GM23248 (cell line): ENCODE data around the gene GCG. TPM values are rescaled to one million over a fixed set of nuclear protein-coding genes. Genes with fewer than 3 reads are reported as not detected.

ENCODE experiments used
- DNase-seq: peaks from one replicate; pipeline ENCODE4 v3.0.0-alpha.2; 2015
- H2AFZ ChIP-seq: fragments of 200-600 bp; sonication (generic); 2 replicates; pipeline ENCODE4 v1.6.1; 2016; ENCODE audit warnings: antibody characterized with exemption
- H3F3A ChIP-seq: fragments of 200-600 bp; sonication (generic); 2 replicates; pipeline ENCODE4 v1.6.1; 2016; ENCODE audit warnings: mild to moderate bottlenecking, antibody characterized with exemption, mixed run types; ENCODE audit not compliant: insufficient read depth
- H3K27ac ChIP-seq: fragments of 200-600 bp; sonication (generic); 2 replicates; pipeline ENCODE4 v1.5.1; 2016; ENCODE audit warnings: mild to moderate bottlenecking
- H3K27me3 ChIP-seq: fragments of 200-600 bp; sonication (generic); replicated peaks from 2 replicates; pipeline ENCODE4 v1.6.1; 2016; ENCODE audit warnings: mild to moderate bottlenecking; ENCODE audit not compliant: insufficient read depth
- H3K36me3 ChIP-seq: fragments of 200-600 bp; sonication (generic); 2 replicates; pipeline ENCODE4 v1.6.1; 2016; ENCODE audit warnings: low read depth, mild to moderate bottlenecking
- H3K4me1 ChIP-seq: fragments of 200-600 bp; sonication (generic); 2 replicates; pipeline ENCODE4 v1.6.1; 2016; ENCODE audit warnings: mild to moderate bottlenecking; ENCODE audit not compliant: insufficient read depth
- H3K4me2 ChIP-seq: fragments of 200-600 bp; sonication (generic); one replicate; pipeline ENCODE4 v1.6.1; 2016; ENCODE audit warnings: mild to moderate bottlenecking; ENCODE audit not compliant: unreplicated experiment
- H3K4me3 ChIP-seq: fragments of 200-600 bp; sonication (generic); 2 replicates; pipeline ENCODE4 v1.5.1; 2016; ENCODE audit warnings: mild to moderate bottlenecking
- H3K79me2 ChIP-seq: fragments of 200-600 bp; sonication (generic); 2 replicates; pipeline ENCODE4 v1.6.1; 2016; ENCODE audit warnings: mild to moderate bottlenecking; ENCODE audit not compliant: insufficient read depth
- H3K9ac ChIP-seq: fragments of 200-600 bp; sonication (generic); 2 replicates; pipeline ENCODE4 v1.6.1; 2016; ENCODE audit warnings: mild to moderate bottlenecking
- H3K9me2 ChIP-seq: fragments of 200-600 bp; sonication (generic); 2 replicates; pipeline ENCODE4 v1.6.1; 2016; ENCODE audit warnings: mixed run types, mild to moderate bottlenecking, moderate library complexity; ENCODE audit not compliant: insufficient read depth
- H3K9me3 ChIP-seq: fragments of 200-600 bp; sonication (generic); one replicate; pipeline ENCODE4 v1.6.1; 2017; ENCODE audit warnings: low read depth
- H4K20me1 ChIP-seq: fragments of 200-600 bp; sonication (generic); 2 replicates; pipeline ENCODE4 v1.6.0; 2016; ENCODE audit not compliant: insufficient read depth
- EZH2 ChIP-seq: fragments of 200-600 bp; sonication (generic); IDR thresholded peaks from 2 replicates; pipeline ENCODE4 v1.6.1; 2018; ENCODE audit warnings: antibody characterized with exemption, mild to moderate bottlenecking; ENCODE audit not compliant: insufficient read depth, poor library complexity, severe bottlenecking
- EZH2phosphoT487 ChIP-seq: fragments of 200-600 bp; sonication (generic); IDR thresholded peaks from 2 replicates; pipeline ENCODE4 v1.6.1; 2018; ENCODE audit warnings: antibody characterized with exemption, moderate library complexity, mild to moderate bottlenecking, low read depth; ENCODE audit not compliant: insufficient read depth
- WGBS, 2 experiments: methylation state at CpG; one replicate each; pipeline ENCODE4 v1.1.6; 2015 to 2017; ENCODE audit warnings: low lambda C conversion rate in 2 of 2, low coverage in 1 of 2; ENCODE audit errors: missing lambda C conversion rate in 2 of 2; 5-methylcytosine and 5-hydroxymethylcytosine counted together
- in situ Hi-C: fragments of 300-500 bp; cut with MboI; formaldehyde crosslinking; loops from 2 replicates; pipeline ENCODE4 v1.15.0; 2020
- polyA plus RNA-seq: library from polyadenylated mRNA; unstranded; fragments of >200 nt; fragmentation: Nextera tagmentation; extraction: Ambion mirVana; gene quantifications from 2 replicates; pipeline ENCODE4 v1.2.1, GENCODE V29; 2016
- total RNA-seq: library from RNA; depleted of rRNA; stranded (reverse); fragments of >200 nt; shearing (Covaris generic); gene quantifications from 2 replicates; pipeline ENCODE4 v1.2.3, GENCODE V29; 2014

The GCG gene
- total and polyA plus RNA-seq, 2 experiments from 2014 or later = not detected

DNA sequence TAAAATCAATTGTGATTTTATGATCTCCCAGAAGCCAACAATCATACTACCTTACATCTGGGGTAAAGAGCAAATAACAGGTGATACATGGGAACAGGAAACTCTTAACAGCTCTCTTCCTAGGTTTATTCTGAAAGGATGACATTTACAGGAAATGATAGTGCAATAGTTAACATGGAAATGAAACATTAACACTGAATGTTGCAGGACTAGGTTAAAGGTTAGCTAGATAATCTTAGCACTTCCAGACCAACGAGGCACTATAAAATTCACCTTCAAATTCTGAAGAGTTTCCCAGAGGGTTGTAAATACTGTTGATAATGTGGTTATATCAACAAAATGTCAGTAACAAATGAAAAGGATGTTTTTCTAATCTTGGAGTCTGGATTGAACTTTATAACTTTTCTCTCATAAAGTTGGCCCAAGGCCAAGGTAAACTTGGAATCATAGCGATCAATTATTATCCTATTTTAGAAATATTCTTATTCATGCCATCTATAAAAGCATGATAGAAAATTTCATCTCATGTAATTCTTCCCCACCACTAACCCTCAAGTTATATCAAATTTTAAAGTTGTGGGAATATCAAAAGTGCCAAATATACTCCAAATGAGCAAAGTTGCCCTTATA lies 32.9 kb upstream of the GCG start:
- no peak for DNase-seq
- in situ Hi-C loops = no loop called here

GRCh38 chr2:162184359-162184758 lies 32.3 kb upstream of the GCG start:
- Histone ChIP-seq H3K4me1 (no peaks in the 10 kb centered on the region), H3K79me2 (peaks cover 13% of the 10 kb centered on the region; the same call in 1 of the 2 replicates), H4K20me1 (no peaks in the 10 kb centered on the region), H3K36me3 (peaks cover 89% of the 10 kb centered on the region), H3K4me2 (no peak overlapping the region), H3K27ac (no peak overlapping the region), H3K9me3 (no peaks in the 10 kb centered on the region), H3K9me2 (no peaks in the 10 kb centered on the region), H3K9ac (no peak overlapping the region), H3K4me3 (no peak overlapping the region), H2AFZ (no peak overlapping the region), H3K27me3 (no peaks in the 10 kb centered on the region), H3F3A (peaks cover 8% of the 10 kb centered on the region)
- TF ChIP-seq EZH2 (no peak), EZH2phosphoT487 (no peak)
- WGBS, 2 experiments = 80 to 84% methylated on average over 6 of the region's 6 CpGs
- in situ Hi-C loops = no loop called here
- DNase-seq = no peak

More for the DNA sequence above, 32.9 kb upstream of the GCG start:
- Histone ChIP-seq H3K9ac (no peak overlapping the region), H4K20me1 (no peaks in the 10 kb centered on the region), H3K4me1 (no peaks in the 10 kb centered on the region), H3K36me3 (peaks cover 92% of the 10 kb centered on the region), H3F3A (peaks cover 12% of the 10 kb centered on the region), H3K9me2 (no peaks in the 10 kb centered on the region), H2AFZ (no peak overlapping the region), H3K27ac (no peak overlapping the region), H3K9me3 (no peaks in the 10 kb centered on the region), H3K4me2 (no peak overlapping the region), H3K4me3 (no peak overlapping the region), H3K79me2 (peaks cover 12% of the 10 kb centered on the region; the same call in 1 of the 2 replicates), H3K27me3 (no peaks in the 10 kb centered on the region)
- WGBS, 2 experiments = 29 to 44% methylated on average over 2 of the region's 2 CpGs
- TF ChIP-seq EZH2 (no peak), EZH2phosphoT487 (no peak)

GRCh38 chr2:162182395-162182794 lies 30.3 kb upstream of the GCG start:
- Histone ChIP-seq H3K9me2 (no peaks in the 10 kb centered on the region), H3K27ac (no peak overlapping the region), H3K79me2 (peaks cover 13% of the 10 kb centered on the region; the same call in 1 of the 2 replicates), H3K4me1 (no peaks in the 10 kb centered on the region), H3K27me3 (no peaks in the 10 kb centered on the region), H3K9me3 (no peaks in the 10 kb centered on the region), H2AFZ (no peak overlapping the region), H3K36me3 (peaks cover 81% of the 10 kb centered on the region), H3K4me3 (no peak overlapping the region), H3F3A (peaks cover 20% of the 10 kb centered on the region), H4K20me1 (no peaks in the 10 kb centered on the region), H3K9ac (no peak overlapping the region), H3K4me2 (no peak overlapping the region)
- TF ChIP-seq EZH2 (no peak), EZH2phosphoT487 (no peak)
- in situ Hi-C loops = no loop called here
- 96 to 98% methylated on average over 2 of the region's 2 CpGs for WGBS, 2 experiments
- DNase-seq = no peak

DNA sequence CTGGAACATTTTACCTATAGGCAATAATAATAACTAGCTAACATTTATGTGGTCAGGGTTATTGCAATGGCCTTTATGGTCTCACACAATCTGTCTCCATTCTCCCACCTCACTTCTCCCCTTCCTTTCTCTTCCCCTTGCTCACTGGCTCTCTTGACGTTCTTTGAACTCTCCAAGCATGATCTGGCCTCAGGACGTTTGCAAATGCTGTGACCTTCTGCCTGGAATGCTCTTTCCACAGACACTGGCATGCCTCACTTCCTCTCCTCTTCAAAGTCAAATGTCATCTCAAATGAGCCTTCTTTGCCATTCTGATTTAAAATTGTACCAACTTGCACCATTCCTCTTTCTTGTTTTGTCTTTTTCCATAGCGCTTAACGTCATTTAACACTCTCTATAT lies 25.3 kb upstream of the GCG start:
- in situ Hi-C loops = no loop called here
- TF ChIP-seq EZH2phosphoT487 (no peak), EZH2 (no peak)
- H3K9me2 ChIP-seq = no peaks in the 10 kb centered on the region
- H3K4me1 ChIP-seq = no peaks in the 10 kb centered on the region
- WGBS, 2 experiments = 58 to 76% methylated on average over 4 of the region's 4 CpGs
- no peak overlapping the region for H2AFZ ChIP-seq
- no peaks in the 10 kb centered on the region for H3K9me3 ChIP-seq
- no peaks in the 10 kb centered on the region; the same call in 1 of the 2 replicates for H4K20me1 ChIP-seq
- no peak for DNase-seq
- H3K4me2 ChIP-seq = no peak overlapping the region
- no peaks in the 10 kb centered on the region for H3K27me3 ChIP-seq
- peaks cover 24% of the 10 kb centered on the region; the same call in 1 of the 2 replicates for H3F3A ChIP-seq
- peaks cover 6% of the 10 kb centered on the region; the same call in 1 of the 2 replicates for H3K79me2 ChIP-seq
- no peak overlapping the region for H3K27ac ChIP-seq
- no peak overlapping the region for H3K4me3 ChIP-seq
- H3K9ac ChIP-seq = no peak overlapping the region
- peaks cover 67% of the 10 kb centered on the region for H3K36me3 ChIP-seq
